Endodermal cell (in vitro differentiated cells): ENCODE results near the gene ZBP1. TPM values are rescaled to one million over a fixed set of nuclear protein-coding genes. Genes with fewer than 3 reads are reported as not detected.

Experiments used
- DNase-seq: peaks from one replicate; pipeline ENCODE4 v3.0.0-alpha.2; 2017
- H3K27ac ChIP-seq: 2 replicates; pipeline ENCODE4 v1.5.1; 2013; ENCODE audit warnings: mild to moderate bottlenecking, low read depth, low read length, moderate library complexity
- H3K27me3 ChIP-seq: 2 replicates; pipeline ENCODE4 v1.6.1; 2013; ENCODE audit warnings: mild to moderate bottlenecking, low read length, moderate library complexity; ENCODE audit not compliant: insufficient read depth, control insufficient read depth, poor library complexity, severe bottlenecking
- H3K36me3 ChIP-seq: 2 replicates; pipeline ENCODE4 v1.7.0; 2013; ENCODE audit warnings: mild to moderate bottlenecking, low read length, moderate library complexity; ENCODE audit not compliant: control insufficient read depth, insufficient read depth
- H3K4me1 ChIP-seq: one replicate; pipeline ENCODE4 v1.7.0; 2013; ENCODE audit warnings: low read length; ENCODE audit not compliant: control insufficient read depth, insufficient read depth
- H3K4me3 ChIP-seq: 2 replicates; pipeline ENCODE4 v1.5.1; 2013; ENCODE audit warnings: mild to moderate bottlenecking, low read length, moderate library complexity
- H3K9ac ChIP-seq: 2 replicates; pipeline ENCODE4 v1.6.1; 2013; ENCODE audit warnings: mild to moderate bottlenecking, low read length, moderate library complexity; ENCODE audit not compliant: poor library complexity, severe bottlenecking; ENCODE audit errors: extremely low read depth
- H3K9me3 ChIP-seq: 2 replicates; pipeline ENCODE4 v1.6.1; 2013; ENCODE audit warnings: mild to moderate bottlenecking, low read length, moderate library complexity; ENCODE audit not compliant: control insufficient read depth
- H3K27ac Mint-ChIP-seq: 2 replicates; pipeline ENCODE4 v1.8.0; 2020; ENCODE audit warnings: mixed read lengths
- H3K27me3 Mint-ChIP-seq: 2 replicates; pipeline ENCODE4 v1.8.0; 2021; ENCODE audit warnings: mild to moderate bottlenecking, mixed read lengths; ENCODE audit not compliant: insufficient read depth
- H3K36me3 Mint-ChIP-seq: 2 replicates; pipeline ENCODE4 v1.8.0; 2020; ENCODE audit warnings: low read depth, mixed read lengths
- H3K4me1 Mint-ChIP-seq: 2 replicates; pipeline ENCODE4 v1.8.0; 2020; ENCODE audit warnings: mixed read lengths
- H3K4me3 Mint-ChIP-seq: 2 replicates; pipeline ENCODE4 v1.8.0; 2020; ENCODE audit warnings: mild to moderate bottlenecking, moderate library complexity, mixed read lengths
- H3K9me3 Mint-ChIP-seq: 2 replicates; pipeline ENCODE4 v1.8.0; 2020; ENCODE audit warnings: mild to moderate bottlenecking, mixed read lengths
- WGBS, 2 experiments: methylation state at CpG; one replicate each; pipeline versions ENCODE4 v1.1.5 to v1.1.7; 2013; ENCODE audit warnings: missing lambda C conversion rate in 2 of 2, mixed read lengths in 1 of 2; ENCODE audit not compliant: insufficient coverage in 1 of 2, insufficient read length in 1 of 2; 5-methylcytosine and 5-hydroxymethylcytosine counted together
- total RNA-seq, 2 donors: library from RNA; stranded (reverse); fragmentation: NEBNext Ultra II Directional in 1 of 2; extraction: Animal tissue kit (Norgen Biotek cat#: 25700) in 1 of 2; gene quantifications; 2 replicates in 1 of 2; 3 replicates in 1 of 2; pipeline ENCODE4 v1.2.1, GENCODE V29; 2021
- TF ChIP-seq, protein P1 (sequence below): fragments of 200-600 bp; sonication (generic); conservative IDR thresholded peaks from 2 replicates; pipeline ENCODE4 v1.5.0; 2021; ENCODE audit warnings: antibody characterized with exemption, mild to moderate bottlenecking

The ZBP1 gene
- total RNA-seq, 2 donors from 2014 or later: not detected

DNA sequence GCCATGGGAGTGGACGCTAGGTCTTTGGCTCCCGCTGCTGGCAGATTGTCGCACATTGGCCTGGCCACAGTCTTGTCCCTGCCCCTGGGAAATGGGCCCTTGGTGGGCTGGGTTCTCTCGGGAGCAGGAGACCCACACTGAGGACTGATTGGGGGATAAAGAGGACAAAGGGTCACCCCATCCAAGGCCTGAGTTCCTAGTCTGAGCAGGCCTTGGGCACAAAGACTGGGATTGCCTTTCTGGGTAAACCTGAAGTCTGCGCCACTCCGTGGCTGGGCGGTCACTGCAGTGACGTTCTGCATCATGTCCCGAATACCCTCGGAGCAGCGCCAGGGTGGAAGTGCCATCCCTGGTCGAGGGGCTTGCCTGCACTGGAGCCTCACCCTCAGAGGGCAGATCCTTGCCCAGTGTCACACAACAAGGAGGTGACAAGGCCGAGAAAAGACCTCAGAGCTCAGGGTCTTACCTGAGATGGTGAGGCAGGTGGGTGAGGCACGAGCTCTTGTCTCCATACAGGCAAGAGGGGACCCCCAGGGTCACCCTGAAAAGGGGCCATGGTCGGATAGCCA is 36.1 kb upstream of the ZBP1 start:
- no peak overlapping the region for H3K9ac ChIP-seq
- TF ChIP-seq, protein P1, sequence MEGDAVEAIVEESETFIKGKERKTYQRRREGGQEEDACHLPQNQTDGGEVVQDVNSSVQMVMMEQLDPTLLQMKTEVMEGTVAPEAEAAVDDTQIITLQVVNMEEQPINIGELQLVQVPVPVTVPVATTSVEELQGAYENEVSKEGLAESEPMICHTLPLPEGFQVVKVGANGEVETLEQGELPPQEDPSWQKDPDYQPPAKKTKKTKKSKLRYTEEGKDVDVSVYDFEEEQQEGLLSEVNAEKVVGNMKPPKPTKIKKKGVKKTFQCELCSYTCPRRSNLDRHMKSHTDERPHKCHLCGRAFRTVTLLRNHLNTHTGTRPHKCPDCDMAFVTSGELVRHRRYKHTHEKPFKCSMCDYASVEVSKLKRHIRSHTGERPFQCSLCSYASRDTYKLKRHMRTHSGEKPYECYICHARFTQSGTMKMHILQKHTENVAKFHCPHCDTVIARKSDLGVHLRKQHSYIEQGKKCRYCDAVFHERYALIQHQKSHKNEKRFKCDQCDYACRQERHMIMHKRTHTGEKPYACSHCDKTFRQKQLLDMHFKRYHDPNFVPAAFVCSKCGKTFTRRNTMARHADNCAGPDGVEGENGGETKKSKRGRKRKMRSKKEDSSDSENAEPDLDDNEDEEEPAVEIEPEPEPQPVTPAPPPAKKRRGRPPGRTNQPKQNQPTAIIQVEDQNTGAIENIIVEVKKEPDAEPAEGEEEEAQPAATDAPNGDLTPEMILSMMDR: no peak
- H3K4me3 ChIP-seq: no peak overlapping the region
- no peaks in the 10 kb centered on the region for H3K27me3 ChIP-seq
- H3K9me3 ChIP-seq: no peaks in the 10 kb centered on the region
- DNase-seq: peak; percentile 33
- peak overlapping the region; percentile 66 for H3K27ac ChIP-seq
- Mint-ChIP-seq H3K4me1 (peaks cover 10% of the 10 kb centered on the region), H3K27me3 (no peaks in the 10 kb centered on the region), H3K27ac (peak overlapping the region; percentile 48), H3K4me3 (no peak overlapping the region), H3K9me3 (no peaks in the 10 kb centered on the region), H3K36me3 (peaks cover 33% of the 10 kb centered on the region)
- H3K36me3 ChIP-seq: peaks cover 67% of the 10 kb centered on the region
- 94 to 96% methylated on average over 10 to 15 of the region's 15 CpGs for WGBS, 2 experiments
- peaks cover under 1% of the 10 kb centered on the region for H3K4me1 ChIP-seq

DNA sequence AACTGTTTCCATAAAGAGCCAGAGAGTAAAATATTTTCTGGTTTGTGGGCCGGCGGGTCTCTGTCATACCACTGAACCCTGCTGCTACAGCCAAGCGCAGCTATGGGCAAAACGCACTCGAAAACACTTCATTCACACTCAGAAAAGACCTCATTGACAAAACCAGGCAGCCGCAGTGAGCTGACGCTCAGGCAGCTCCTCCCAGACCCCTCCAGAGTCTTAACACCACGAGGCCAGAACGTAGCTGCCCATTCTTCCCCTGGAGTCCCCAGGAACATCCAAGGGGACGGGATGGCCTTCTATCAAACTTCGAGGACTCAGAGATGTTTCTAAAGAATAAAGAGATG is 35.6 kb upstream of the ZBP1 start:
- H3K4me1 Mint-ChIP-seq: peaks cover 14% of the 10 kb centered on the region
- H3K9me3 Mint-ChIP-seq: no peaks in the 10 kb centered on the region
- no peak overlapping the region for H3K9ac ChIP-seq
- H3K27me3 ChIP-seq: no peaks in the 10 kb centered on the region
- H3K4me3 Mint-ChIP-seq: no peak overlapping the region
- WGBS, 2 experiments: 93 to 100% methylated on average over 2 to 11 of the region's 11 CpGs
- peak overlapping the region; percentile 66 for H3K27ac ChIP-seq
- no peaks in the 10 kb centered on the region for H3K9me3 ChIP-seq
- peaks cover 33% of the 10 kb centered on the region for H3K36me3 Mint-ChIP-seq
- DNase-seq: no peak
- no peak overlapping the region for H3K4me3 ChIP-seq
- peak overlapping the region; percentile 25 for H3K27ac Mint-ChIP-seq
- peaks cover 6% of the 10 kb centered on the region for H3K4me1 ChIP-seq
- H3K36me3 ChIP-seq: peaks cover 72% of the 10 kb centered on the region
- no peaks in the 10 kb centered on the region for H3K27me3 Mint-ChIP-seq
- TF ChIP-seq, protein P1: no peak

DNA sequence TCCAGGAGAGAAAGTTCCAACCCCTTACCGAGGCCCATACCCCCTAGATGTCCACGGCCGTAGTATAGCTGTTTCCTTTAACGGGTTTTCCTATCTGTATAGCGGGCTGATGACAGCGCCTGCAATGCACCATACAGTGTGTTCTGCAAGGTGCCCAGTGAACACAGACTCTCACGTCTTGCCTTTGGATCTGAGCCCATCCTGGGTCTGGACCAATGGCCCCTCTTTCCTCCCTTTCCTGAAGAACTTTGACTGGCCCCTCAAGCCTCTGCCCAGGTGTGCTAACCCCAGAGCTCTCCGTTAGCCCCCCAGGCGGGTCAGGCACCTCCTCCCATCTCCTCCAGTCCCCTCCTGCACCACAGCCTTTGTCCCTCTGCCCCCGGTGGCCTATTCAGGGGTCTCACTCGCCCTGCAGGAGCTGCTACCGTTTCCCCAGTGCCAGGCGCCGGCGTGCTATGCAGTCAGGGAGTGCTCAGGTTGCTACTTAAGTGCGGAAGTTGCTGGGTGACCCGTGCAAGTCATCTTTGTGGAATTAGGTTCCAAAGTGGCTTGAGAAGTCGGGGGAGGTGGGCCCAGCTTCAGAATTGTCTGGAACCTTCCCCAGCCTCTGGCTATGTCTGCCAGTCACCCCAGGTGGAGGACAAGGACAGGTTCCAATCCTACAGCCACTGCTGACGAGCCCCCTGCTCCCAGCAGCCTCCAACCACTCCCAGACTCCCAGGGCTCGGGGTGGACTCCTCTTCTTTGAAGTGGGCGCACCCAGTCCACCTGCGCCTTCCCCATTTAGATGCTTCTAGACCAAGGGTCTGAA is 35.0 kb upstream of the ZBP1 start:
- WGBS, 2 experiments: 89 to 90% methylated on average over 16 to 22 of the region's 22 CpGs
- H3K9ac ChIP-seq: no peak overlapping the region
- no peaks in the 10 kb centered on the region for H3K27me3 Mint-ChIP-seq
- H3K4me3 ChIP-seq: no peak overlapping the region
- peak; percentile 73 for DNase-seq
- peaks cover 7% of the 10 kb centered on the region for H3K4me1 ChIP-seq
- no peaks in the 10 kb centered on the region for H3K9me3 ChIP-seq
- H3K4me3 Mint-ChIP-seq: no peak overlapping the region
- H3K27ac ChIP-seq: peak overlapping the region; percentile 66
- no peaks in the 10 kb centered on the region for H3K27me3 ChIP-seq
- no peaks in the 10 kb centered on the region for H3K9me3 Mint-ChIP-seq
- peaks cover 69% of the 10 kb centered on the region for H3K36me3 ChIP-seq
- peaks cover 20% of the 10 kb centered on the region for H3K4me1 Mint-ChIP-seq
- TF ChIP-seq, protein P1: peak; percentile 31
- H3K36me3 Mint-ChIP-seq: peaks cover 36% of the 10 kb centered on the region
- peak overlapping the region; percentile 48 for H3K27ac Mint-ChIP-seq
